ENCODE measurements around the gene TAPBP.
"Not testable (repeated sequence)": the region's sequence is repeated elsewhere in the genome, so short reads cannot be mapped to it uniquely, and the experiment has no call there.

Gene TAPBP

GRCh38 chr6:33271468-33272274 lies 42.2 kb downstream of the TAPBP start, which contains the start of the genes RPS18 and VPS52:
Gene RPS18 (plus strand): TSS chr6:33272075. CDS start chr6:33272120, 45 bp downstream.
Gene VPS52 (minus strand): TSS chr6:33271876. CDS start chr6:33271675, 201 bp downstream.
- Histone ChIP-seq H3K79me2 (ENCODE audit: insufficient read depth, low read length) (peaks cover 36% of the 10 kb centered on the region), H3F3A (ENCODE audit: insufficient read depth, low read length) (peaks cover 8% of the 10 kb centered on the region; the same call in 1 of the 2 replicates), H3K9me3 (ENCODE audit: low read length) (no peaks in the 10 kb centered on the region), H3K9me2 (ENCODE audit: low read depth, low read length) (no peaks in the 10 kb centered on the region), H3K27ac (ENCODE audit: low read depth, low read length, poor library complexity, severe bottlenecking) (peak within 1 kb of the TSS; percentile 87), H3K4me1 (ENCODE audit: insufficient read depth, low read length, severe bottlenecking) (peaks cover 55% of the 10 kb centered on the region), H3K9ac (ENCODE audit: low read length) (peak within 1 kb of the TSS; percentile 98), H4K20me1 (ENCODE audit: insufficient read depth, low read length) (no peaks in the 10 kb centered on the region), H3K4me2 (ENCODE audit: low read length) (peak within 1 kb of the TSS; percentile 97), H3K4me3 (ENCODE audit: low read depth, low read length, poor library complexity, severe bottlenecking) (peak within 1 kb of the TSS; percentile 93), H3K36me3 (ENCODE audit: insufficient read depth, low read length) (peaks cover 76% of the 10 kb centered on the region), H3K27me3 (ENCODE audit: insufficient read depth, low read length) (no peaks in the 10 kb centered on the region), H2AFZ (ENCODE audit: low read length) (peak within 1 kb of the TSS; percentile 81)
- TF ChIP-seq CTCF (IDR thresholded peaks at IDR 0.05; ENCODE audit: low read length) (no peak), EZH2 (IDR thresholded peaks at IDR 0.05; ENCODE audit: borderline replicate concordance, low read length) (no peak)

- H3K27me3 ChIP-seq (ENCODE audit: insufficient read depth, low read length): no peaks in the 10 kb centered on the region
- peaks cover 8% of the 10 kb centered on the region; the same call in 1 of the 2 replicates for H3F3A ChIP-seq (ENCODE audit: insufficient read depth, low read length)
- TF ChIP-seq CTCF (IDR thresholded peaks at IDR 0.05; ENCODE audit: low read length) (no peak), EZH2 (IDR thresholded peaks at IDR 0.05; ENCODE audit: borderline replicate concordance, low read length) (no peak)
- H3K4me2 ChIP-seq (ENCODE audit: low read length): peak overlapping the region; percentile 88
- H4K20me1 ChIP-seq (ENCODE audit: insufficient read depth, low read length): no peaks in the 10 kb centered on the region
- no peaks in the 10 kb centered on the region for H3K9me3 ChIP-seq (ENCODE audit: low read length)
- H3K9me2 ChIP-seq (ENCODE audit: low read depth, low read length): no peaks in the 10 kb centered on the region
- peak overlapping the region; percentile 93 for H3K4me3 ChIP-seq (ENCODE audit: low read depth, low read length, poor library complexity, severe bottlenecking)
- peaks cover 76% of the 10 kb centered on the region for H3K36me3 ChIP-seq (ENCODE audit: insufficient read depth, low read length)
- peak overlapping the region; percentile 87 for H3K27ac ChIP-seq (ENCODE audit: low read depth, low read length, poor library complexity, severe bottlenecking)
- H2AFZ ChIP-seq (ENCODE audit: low read length): peak overlapping the region; percentile 81; the same call in 1 of the 2 replicates
- peaks cover 36% of the 10 kb centered on the region for H3K79me2 ChIP-seq (ENCODE audit: insufficient read depth, low read length)
- peak overlapping the region; percentile 98 for H3K9ac ChIP-seq (ENCODE audit: low read length)
- peaks cover 49% of the 10 kb centered on the region for H3K4me1 ChIP-seq (ENCODE audit: insufficient read depth, low read length, severe bottlenecking)
These were observed 42.8 kb downstream of the TAPBP start for GRCh38 chr6:33271117-33271467.

DNA sequence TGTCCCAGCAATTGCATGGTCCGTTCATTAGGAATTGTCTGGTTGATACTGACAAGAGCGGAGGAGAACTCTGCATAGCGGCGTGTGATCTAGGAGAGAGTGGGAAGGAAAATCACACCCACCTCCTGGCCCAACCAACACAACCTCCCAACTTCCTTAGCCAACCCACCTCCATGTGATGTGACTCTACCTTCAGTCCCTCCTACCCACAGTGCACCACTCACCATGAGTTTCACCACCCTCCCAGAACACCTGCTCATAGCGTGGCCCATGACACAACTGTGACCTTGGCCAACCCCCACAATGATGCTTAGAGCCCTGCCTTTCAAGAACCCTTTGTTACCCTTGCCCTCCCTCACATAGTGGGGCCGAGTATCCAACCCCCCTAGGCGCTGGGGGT lies 49.9 kb downstream of the TAPBP start:
- H3K27me3 ChIP-seq (ENCODE audit: insufficient read depth, low read length): no peaks in the 10 kb centered on the region
- no peaks in the 10 kb centered on the region for H4K20me1 ChIP-seq (ENCODE audit: insufficient read depth, low read length)
- no peaks in the 10 kb centered on the region for H3F3A ChIP-seq (ENCODE audit: insufficient read depth, low read length)
- H3K9me3 ChIP-seq (ENCODE audit: low read length): no peaks in the 10 kb centered on the region
- no peak overlapping the region for H3K4me2 ChIP-seq (ENCODE audit: low read length)
- no peaks in the 10 kb centered on the region for H3K9me2 ChIP-seq (ENCODE audit: low read depth, low read length)
- no peak overlapping the region for H3K27ac ChIP-seq (ENCODE audit: low read depth, low read length, poor library complexity, severe bottlenecking)
- H2AFZ ChIP-seq (ENCODE audit: low read length): no peak overlapping the region
- H3K4me3 ChIP-seq (ENCODE audit: low read depth, low read length, poor library complexity, severe bottlenecking): no peak overlapping the region
- TF ChIP-seq CTCF (IDR thresholded peaks at IDR 0.05; ENCODE audit: low read length) (no peak), EZH2 (IDR thresholded peaks at IDR 0.05; ENCODE audit: borderline replicate concordance, low read length) (no peak)
- H3K36me3 ChIP-seq (ENCODE audit: insufficient read depth, low read length): peaks cover 87% of the 10 kb centered on the region
- H3K79me2 ChIP-seq (ENCODE audit: insufficient read depth, low read length): no peaks in the 10 kb centered on the region
- H3K4me1 ChIP-seq (ENCODE audit: insufficient read depth, low read length, severe bottlenecking): no peaks in the 10 kb centered on the region
- H3K9ac ChIP-seq (ENCODE audit: low read length): no peak overlapping the region

DNA sequence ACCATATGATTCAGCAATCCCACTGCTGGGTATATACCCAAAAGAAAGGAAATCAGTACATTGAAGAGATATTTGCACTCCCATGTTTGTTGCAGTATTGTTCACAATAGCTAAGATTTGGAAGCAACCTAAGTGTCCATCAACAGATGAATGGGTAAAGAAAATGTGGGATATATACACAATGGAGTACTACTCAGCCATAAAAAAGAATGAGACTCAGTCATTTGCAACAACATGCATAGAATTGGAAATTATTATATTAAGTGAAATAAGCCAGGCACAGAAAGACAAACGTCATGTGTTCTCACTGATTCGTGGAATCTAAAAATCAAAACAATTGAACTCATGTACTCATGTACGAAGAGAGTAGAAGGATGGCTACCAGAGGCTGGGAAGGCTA lies 51.4 kb downstream of the TAPBP start:
- H4K20me1 ChIP-seq (ENCODE audit: insufficient read depth, low read length); H3K27ac ChIP-seq (ENCODE audit: low read depth, low read length, poor library complexity, severe bottlenecking); H3F3A ChIP-seq (ENCODE audit: insufficient read depth, low read length); H3K9ac ChIP-seq (ENCODE audit: low read length); H3K4me1 ChIP-seq (ENCODE audit: insufficient read depth, low read length, severe bottlenecking); H3K79me2 ChIP-seq (ENCODE audit: insufficient read depth, low read length); H3K27me3 ChIP-seq (ENCODE audit: insufficient read depth, low read length); H3K9me3 ChIP-seq (ENCODE audit: low read length); H3K9me2 ChIP-seq (ENCODE audit: low read depth, low read length); H3K4me2 ChIP-seq (ENCODE audit: low read length); H2AFZ ChIP-seq (ENCODE audit: low read length); H3K4me3 ChIP-seq (ENCODE audit: low read depth, low read length, poor library complexity, severe bottlenecking): not testable (repeated sequence)
- H3K36me3 ChIP-seq (ENCODE audit: insufficient read depth, low read length): peaks cover 86% of the 10 kb centered on the region

Data from OCI-LY1 (cell line).